HG03432 (cell line): ENCODE data around the gene NAPA.

Source experiments
- ATAC-seq: cut with Tn5 transposase; IDR thresholded peaks from one replicate; pipeline ENCODE4 v1.9.1; 2021; ENCODE audit warnings: mild to moderate bottlenecking, moderate library complexity; ENCODE audit not compliant: unreplicated experiment

Gene NAPA

GRCh38 chr19:47503130-47503825 is 11.6 kb downstream of the NAPA start:
- ATAC-seq: no peak

- no peak for ATAC-seq
These were observed 14.7 kb downstream of the NAPA start for GRCh38 chr19:47499863-47500830.

GRCh38 chr19:47499371-47499770 is 15.5 kb downstream of the NAPA start:
- no peak for ATAC-seq

- no peak for ATAC-seq
These were observed 16.3 kb downstream of the NAPA start for GRCh38 chr19:47498561-47498960.

GRCh38 chr19:47497821-47498520 is 16.9 kb downstream of the NAPA start:
- no peak for ATAC-seq

GRCh38 chr19:47497050-47497766 is 17.7 kb downstream of the NAPA start:
- no peak for ATAC-seq

GRCh38 chr19:47495478-47496372 is 19.1 kb downstream of the NAPA start:
- ATAC-seq: no peak

- no peak for ATAC-seq
These were observed 20.1 kb downstream of the NAPA start for GRCh38 chr19:47494729-47495128.

- no peak for ATAC-seq
These were observed 20.7 kb downstream of the NAPA start for GRCh38 chr19:47494211-47494547.

- ATAC-seq: no peak
These were observed 21.3 kb downstream of the NAPA start for GRCh38 chr19:47493378-47494210.

GRCh38 chr19:47492571-47493377 is 22.1 kb downstream of the NAPA start:
- ATAC-seq: no peak

GRCh38 chr19:47492137-47492533 is 22.7 kb downstream of the NAPA start:
- no peak for ATAC-seq

GRCh38 chr19:47491358-47492136 is 23.3 kb downstream of the NAPA start:
- no peak for ATAC-seq

- ATAC-seq: no peak
These were observed 24.0 kb downstream of the NAPA start for GRCh38 chr19:47490847-47491246.

GRCh38 chr19:47490031-47490430 is 24.8 kb downstream of the NAPA start:
- no peak for ATAC-seq

GRCh38 chr19:47489072-47489914 is 25.6 kb downstream of the NAPA start:
- ATAC-seq: no peak
